ENCODE results near the gene PVALEF. TPM values are rescaled to one million over a fixed set of nuclear protein-coding genes. Genes with fewer than 3 reads are reported as not detected.

PVALEF gene
- total RNA-seq, 1 donor from 2014 or later: not detected

DNA sequence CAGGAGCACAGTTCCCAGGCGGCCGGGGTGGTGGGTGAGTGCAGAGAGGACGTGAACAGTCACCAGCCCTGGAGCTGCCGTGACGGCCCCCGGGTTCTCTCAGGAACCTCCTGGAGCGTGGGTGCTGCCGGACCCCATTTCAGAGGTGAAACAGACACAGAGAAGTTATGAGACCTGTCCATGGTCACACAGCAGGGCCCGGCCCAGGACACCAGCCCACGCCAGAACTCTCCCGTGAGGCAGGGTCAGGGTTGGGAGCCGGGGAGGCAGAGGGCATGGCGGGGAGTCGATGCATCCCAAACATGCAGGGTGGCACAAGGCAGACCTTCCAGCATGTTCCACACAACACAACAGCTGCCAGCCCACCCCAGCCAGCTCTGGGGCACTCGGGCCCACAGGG, 3.8 kb upstream of the PVALEF start:
- DNase-seq (ENCODE audit: low read depth, low spot score): no peak

DNA sequence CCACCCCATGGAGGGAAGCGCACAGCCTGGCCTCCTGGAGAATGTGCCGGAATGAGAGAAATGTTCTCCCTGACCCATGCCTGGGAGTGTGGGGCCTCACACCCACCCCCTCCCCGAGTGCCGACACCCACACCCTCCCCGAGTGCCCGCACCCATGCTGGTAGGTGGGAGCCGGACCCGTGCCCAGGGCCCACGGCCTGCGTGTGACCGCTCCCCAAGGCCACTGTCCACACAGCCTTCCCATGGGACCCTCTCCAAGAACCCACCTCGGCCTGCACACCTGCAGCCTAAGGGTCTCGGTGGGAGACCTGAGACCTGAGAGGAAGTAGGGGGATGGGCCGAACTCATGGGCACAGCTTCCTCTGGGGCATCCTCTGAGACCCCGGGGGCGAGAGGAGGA, 3.3 kb upstream of the PVALEF start:
- DNase-seq (ENCODE audit: low read depth, low spot score): no peak

DNA sequence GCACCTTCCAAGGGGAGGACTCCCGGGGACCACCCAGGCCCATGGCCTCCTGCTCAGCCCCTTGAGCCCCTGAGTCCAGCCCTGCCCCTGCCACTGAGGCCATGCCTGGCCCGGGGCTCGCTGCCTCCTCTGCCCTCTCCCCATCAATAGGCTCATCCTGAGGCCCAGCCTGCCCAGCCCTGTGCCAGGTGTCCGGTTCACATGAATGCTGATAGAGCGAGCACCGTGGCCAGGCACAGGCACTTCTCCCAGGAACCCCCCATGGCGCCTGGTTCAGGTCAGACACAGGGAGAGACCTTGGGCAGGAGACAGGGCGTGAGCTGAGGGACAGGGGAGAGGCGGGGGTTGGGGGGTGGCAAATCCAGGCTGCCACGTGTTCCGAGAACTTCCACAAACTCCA, 2.8 kb upstream of the PVALEF start:
- no peak for DNase-seq (ENCODE audit: low read depth, low spot score)

DNA sequence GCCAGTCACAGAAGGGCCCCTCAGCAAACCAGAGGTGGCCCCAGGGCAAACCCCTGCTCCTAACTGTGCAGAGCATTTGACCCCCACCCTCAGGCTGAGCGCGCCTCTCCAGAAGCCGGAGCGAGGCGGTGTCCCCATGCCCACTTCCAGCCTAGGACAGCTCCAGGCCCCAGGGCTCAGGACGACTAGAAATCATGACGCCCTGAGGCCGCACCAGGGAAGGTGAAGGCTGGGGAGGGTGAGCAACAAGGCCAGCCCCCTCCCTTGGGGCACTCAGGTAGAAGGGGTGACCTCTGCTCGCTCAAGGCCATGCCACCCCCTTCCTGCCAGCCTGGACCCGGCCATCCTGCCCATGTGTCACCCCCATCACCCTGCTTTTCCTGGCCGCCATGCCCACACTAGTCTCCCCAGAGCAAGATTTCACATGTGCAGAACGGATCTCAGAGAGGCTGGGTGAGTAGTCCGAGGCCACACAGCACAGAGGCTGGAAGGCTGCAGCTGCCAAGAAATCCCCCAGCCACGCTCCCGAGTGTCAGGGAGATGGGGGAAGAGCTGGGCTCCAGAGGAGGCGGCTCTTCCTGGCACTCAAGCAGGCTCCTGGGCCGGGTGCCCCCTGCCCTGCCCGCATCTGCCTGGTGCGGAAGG, 2.1 kb upstream of the PVALEF start:
- no peak for DNase-seq (ENCODE audit: low read depth, low spot score)

DNA sequence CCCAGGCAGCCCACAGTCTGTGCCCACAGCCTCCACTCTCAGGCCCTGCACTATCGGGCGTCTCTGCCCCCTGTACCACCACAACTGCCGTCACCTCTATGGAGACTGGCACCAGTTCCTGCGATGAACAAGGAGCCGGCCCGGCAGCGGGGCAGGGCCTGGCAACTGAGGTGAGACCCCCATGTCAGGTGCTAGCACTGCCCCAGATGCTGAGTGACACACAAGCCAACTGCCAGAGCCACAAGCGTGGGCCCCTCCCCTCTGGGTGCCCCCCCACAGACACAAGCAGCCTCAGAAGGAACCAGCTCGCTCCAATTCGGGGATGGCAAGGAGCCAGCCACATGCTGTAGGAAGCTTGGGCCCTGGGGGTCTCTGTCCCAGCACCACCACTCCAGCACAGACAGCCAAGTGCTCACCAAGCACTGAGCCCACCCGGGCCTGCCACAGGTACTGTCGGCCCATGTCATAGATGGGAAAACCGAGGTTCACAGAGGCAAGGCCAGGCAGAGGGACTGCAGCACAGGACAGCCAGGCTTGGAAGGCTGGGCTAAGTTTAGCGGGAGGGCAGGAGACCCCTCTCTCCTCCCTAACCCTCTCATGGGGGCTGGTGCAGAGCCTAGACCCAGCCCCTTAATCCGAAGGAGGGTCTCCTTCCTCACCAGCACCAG, 1.5 kb upstream of the PVALEF start:
- no peak for DNase-seq (ENCODE audit: low read depth, low spot score)

DNA sequence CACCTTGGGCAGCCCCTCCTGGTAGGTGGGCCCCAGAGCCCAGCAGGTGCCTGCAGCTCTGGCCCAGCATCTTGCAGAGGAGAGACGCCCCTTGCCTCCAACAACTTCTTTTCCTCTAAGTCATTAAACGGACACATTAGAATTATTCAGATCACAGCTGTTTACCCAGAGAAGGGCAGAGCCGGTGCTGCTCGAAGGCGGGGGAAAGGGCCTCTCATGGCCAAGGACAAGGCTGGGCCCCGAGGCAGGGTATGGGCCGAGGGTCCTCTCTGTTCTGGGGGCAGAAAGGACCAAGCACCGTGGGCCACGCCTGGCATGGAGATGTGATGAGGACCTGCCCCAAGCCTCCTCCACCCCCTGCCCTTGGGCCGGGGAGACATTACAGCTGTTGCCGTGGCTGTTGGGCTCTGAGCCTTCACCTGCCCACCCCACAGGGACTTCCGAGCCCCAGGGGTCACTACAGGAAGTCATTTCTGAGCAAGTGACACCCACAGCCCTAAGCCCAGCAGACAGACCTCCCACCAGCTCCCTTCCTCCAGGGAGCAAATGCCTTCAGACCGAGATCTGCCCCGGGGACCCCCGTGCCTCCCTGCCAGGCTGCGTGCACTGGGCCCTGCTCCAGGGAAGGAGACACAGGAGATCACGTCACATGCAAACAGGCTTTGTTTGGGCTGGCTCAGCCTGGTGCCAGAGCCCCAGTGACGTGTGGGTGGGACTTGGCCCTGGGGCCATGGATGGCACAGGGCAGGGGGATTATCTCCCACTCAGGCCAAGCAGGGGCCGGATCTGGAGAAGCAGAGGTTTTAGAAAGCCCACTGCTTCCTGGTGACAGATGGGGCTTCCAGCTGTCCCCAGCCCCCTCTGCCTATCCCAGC, 699 bp upstream of the PVALEF start:
- no peak for DNase-seq (ENCODE audit: low read depth, low spot score)

DNA sequence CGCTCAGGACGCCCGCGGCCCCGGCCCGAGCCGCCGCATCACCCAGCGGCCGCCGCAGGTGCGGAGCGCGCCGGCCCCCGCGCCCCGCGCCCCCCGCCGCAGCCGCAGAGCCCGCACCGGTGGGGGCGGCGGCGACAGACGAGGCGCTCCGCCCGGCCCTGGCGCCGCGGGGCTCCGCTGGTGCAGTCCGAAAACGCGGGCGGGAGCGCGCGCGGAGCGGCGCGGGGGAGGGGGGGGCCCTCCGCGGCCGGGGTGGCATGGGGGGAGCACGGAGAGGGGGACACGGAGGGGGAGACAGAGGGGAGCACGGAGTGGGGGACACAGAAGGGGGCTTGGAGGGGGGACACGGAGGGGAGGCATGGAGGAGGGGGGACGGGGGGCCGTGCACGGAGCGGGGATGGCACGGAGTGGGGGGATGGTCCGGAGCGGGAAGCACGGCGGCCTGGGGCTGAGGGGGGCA, 756 bp downstream of the PVALEF start, which contains the start of gene AATK:
AATK (minus strand) TSS at position 189 of the 460 bp plus-strand sequence. CDS start 229 bp downstream, outside the sequence.
- no peak for DNase-seq (ENCODE audit: low read depth, low spot score)

DNA sequence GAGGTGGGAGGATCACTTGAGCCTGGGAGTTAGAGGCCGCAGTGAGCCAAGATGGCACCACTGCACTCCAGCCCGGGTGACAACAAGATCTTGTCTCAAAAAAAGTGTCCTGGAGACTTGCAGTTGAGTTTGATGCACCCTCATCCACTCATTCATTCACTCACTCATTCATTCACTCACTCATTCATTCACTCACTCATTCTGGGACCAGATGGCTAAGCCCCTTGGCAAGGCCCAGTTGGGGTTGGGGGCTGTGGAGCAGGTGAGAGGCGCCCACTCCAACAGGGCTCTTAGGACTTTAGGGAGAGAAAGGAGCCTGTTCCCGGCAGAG, 1.9 kb downstream of the PVALEF start:
- no peak for DNase-seq (ENCODE audit: low read depth, low spot score)

DNA sequence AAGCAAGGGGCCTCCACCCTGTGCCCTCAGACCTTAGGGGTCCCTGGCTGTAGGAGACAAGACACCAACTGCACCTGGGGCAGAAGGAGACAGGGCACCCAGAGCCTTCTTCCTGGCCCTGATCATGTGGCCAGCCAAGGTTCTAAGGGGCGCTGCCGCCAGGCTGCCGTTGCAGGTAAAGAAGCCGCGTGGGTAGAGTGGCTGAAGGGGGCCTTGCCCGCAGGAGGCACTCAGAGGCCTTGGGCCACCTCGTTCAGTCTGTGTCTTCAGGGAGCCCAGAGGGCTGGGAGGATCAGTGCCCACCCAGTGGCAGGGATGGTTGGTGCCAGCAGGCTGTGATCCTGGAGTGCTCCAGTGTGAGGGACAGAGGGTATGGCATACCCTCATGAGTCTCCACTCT, 2.3 kb downstream of the PVALEF start:
- no peak for DNase-seq (ENCODE audit: low read depth, low spot score)

DNA sequence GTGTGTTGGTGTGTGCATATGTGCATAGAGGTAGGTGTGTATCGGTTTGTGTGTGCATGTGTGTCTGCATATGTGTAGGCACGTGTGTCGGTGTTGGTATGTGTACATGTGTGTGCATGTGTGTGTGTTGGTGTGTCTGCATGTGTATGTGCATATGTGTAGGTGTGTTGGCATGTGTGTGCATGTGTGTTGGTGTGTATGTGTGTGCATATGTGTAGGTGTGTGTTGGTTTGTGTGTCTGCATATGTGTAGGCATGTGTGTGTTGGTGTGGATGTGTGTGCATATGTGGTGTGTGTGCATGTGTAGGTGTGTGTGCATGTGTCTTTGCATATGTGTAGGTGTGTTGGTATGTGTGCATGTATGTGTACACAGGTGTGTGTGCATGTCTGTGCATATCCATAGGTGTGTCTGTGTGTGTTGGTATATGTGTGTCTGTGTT, 4.6 kb downstream of the PVALEF start:
- DNase-seq (ENCODE audit: low read depth, low spot score): no peak

DNA sequence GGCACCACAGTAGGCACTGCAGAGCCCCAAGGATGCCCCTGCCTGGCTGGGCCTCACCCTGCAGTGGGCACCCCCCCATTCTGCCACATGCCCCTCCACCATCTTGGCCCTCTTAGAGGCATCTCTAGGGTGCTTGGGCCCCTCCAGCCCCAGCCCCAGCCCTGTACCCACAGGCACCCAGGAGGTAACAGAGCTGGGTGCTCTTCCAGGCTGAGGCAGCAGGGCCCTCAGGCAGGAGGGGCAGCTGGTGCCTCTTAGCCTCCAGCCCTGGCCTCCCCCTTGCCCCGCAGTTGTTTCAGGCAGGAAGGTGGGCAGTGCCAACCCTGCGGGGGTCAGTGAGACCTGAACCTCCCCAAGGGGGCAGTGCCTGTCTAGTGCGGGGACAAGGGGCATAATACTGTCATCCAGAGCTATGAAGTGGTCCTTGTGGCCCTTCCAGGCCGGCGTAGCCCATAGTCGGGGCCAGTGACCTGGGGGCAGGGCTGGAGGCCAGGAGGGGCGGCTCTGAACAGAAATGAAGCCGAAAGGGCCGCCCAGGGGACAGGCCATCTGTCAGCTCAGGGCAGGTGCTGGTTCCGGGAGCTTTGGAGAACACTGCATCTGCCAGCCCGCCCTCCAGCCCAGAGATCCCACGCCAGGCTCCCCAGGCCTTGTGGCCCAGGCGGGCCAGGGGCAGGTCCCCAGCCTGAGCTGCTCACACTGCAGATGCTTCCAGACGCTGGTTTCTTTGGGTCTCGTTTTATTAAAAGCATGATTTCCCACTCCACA, 5.6 kb downstream of the PVALEF start:
- DNase-seq (ENCODE audit: low read depth, low spot score): no peak

DNA sequence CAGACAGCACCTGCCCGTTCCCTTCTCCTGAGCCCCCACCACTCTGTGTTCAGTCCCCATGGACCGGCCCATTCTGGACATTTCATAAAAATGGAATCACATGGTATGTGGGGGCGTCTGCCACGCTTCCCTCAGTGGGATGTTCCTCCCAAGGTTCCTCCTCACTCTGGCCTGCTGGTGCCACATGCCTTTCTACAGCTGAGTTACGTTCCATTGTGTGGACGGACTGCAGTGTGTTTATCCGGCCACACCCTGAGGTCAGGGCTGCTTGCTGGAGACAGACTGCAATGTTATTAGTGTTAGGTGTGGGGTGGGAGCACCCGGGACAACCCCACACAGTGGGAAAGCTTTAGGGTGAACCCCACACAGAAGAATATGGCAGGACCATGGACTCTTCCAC, 6.6 kb downstream of the PVALEF start:
- DNase-seq (ENCODE audit: low read depth, low spot score): no peak

DNA sequence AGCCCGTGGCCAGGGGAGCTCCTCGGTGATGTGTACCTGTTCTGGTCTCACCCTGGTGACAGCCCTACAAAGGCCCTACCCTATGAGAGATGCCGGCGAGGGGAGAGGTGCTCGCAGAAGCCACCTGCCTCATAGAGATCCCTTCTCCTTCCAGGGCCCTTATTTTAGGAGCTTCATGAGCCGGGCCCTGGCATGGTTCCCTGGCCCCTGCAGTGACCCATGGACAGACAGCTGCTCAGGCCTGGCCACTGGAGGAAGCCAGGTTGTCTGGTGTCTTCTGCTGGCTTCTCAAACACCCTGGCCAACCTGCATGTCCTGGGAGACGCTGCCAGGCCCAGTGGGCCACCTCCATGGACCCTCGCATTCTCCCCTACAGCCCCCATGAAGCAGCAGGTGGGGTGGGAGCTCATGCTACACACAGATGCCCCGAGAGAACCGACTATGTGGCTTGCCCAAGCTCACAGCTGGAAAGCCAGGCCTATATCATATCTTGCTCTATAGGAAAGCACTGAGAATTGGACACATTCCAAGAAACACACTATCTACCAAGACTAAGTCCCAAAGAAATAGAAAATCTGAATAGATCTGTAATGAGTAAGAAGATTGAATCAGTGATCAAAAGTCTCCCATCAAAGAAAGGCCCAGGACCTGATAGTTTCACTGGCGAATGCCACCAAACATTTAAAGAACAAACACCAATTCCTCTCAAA, 7.9 kb downstream of the PVALEF start:
- no peak for DNase-seq (ENCODE audit: low read depth, low spot score)

DNA sequence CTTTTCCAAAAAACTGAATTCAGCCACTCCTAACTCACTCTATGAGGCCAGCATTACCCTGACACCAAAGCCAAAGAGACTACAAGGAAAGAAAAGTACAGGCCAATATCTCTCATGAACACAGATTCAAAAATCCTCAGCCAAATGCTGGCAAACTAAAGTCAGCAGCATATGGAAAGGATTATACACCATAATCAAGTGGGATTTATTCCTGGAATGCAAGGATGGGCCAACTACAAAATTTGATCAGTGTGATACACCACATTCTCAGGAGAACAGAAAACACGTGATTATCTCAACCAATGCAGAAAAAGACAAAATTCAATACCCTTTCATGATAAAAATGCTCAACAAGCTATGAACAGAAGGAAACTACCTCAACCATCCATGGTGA, 8.5 kb downstream of the PVALEF start:
- DNase-seq (ENCODE audit: low read depth, low spot score): no peak

DNA sequence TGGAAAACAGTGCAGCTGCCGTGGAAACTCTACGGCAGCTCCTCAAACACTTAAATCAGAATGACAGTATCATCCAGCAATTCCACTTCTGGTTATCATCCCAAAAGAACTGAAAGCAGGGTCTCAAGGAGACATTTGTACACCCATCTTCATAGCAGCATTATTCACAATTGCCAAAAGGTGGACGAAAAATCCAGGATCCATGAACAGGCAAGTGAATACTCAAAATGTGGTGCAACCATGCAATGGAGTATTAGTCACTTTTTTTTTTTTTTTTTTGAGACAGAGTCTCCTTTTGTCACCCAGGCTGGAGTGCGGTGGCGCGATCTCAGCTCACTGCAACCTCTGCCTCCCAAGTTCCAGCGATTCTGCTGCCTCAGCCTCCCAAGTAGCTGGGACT, 11.4 kb downstream of the PVALEF start:
- no peak for DNase-seq (ENCODE audit: low read depth, low spot score)

DNA sequence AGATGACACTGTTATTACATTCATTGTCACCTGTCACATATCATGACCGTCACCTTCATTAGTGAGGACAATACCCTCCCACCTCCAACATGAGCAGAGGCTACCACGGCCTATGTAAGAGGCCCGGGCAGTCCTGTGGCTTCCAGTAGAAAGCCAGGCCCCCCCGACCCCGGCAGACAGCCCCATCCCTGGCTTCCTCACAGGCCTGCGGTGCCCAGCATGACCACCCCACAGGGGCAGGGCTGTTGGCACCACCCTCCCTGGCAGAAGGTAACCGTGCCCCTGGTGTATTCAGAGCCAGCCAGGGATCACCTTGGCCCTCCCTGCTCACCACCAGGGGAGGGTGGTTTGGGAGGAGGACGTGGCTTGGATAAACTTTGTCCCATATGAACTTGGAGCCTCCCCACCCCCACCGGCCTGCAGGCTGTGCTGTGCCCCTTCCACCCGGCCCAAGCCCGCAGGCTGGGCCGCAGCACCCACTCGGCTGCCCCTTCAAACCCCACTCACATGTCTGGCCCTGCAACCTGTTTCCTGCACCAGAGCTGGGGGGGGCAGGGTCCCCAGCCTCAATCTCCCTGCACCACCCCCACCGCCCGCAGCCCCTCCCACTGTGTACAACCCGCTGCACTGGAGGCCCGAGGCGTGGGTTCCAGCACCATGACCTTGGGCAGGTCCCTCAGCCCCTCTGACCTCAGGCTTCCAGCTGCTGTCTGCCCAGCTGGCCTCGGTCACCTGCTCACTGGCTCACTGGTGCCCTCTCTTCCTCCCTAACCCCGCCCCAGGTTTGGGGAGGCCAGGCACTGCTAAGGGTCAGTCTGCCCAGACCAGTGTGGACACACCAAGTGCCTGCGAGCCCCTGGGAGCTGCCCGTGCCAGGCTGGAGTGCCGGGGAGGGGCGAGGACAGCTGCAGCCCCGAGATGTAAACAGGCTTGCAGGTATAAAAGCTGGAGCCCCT, 13.1 kb downstream of the PVALEF start:
- DNase-seq (ENCODE audit: low read depth, low spot score): no peak

DNA sequence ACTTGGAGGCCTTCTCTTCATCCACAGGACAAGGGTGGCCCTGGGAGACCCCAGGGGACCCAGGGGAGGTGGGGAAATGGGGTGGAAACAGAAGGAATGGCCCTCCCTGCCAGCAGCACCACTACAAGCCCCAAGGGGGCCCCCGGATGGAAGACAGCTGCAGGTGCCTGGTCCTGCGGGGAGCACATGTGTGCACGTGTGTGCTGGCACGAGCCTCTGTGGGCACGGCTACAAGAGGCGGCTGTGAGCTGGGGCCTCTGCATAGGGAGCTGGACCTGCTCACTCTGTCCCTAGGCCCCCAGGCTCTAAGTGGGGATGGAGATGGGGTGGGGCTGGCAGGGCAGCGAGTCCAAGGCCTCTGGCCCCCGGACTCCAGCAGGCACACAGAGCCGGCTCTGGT, 13.9 kb downstream of the PVALEF start:
- DNase-seq (ENCODE audit: low read depth, low spot score): no peak

DNA sequence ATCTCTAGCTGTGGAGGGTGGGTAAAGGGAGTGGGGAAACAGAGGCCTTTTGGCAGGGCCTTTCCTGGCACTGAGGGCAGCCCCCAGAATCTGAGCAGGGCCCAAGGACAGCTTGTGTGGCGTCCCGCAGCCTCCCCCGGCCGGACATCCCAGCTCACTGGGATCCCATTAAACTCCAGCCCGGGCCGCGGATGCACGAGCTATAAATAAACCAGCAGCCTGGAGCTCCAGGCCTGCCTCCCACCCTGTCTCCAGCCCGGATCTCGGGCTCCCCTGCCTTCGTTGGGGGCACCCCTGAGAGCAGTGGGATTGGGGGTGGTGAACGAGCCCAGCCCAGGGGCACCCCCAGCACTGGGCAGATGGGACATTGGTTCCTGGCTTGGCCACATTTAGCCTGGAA, 14.6 kb downstream of the PVALEF start:
- DNase-seq (ENCODE audit: low read depth, low spot score): no peak

DNA sequence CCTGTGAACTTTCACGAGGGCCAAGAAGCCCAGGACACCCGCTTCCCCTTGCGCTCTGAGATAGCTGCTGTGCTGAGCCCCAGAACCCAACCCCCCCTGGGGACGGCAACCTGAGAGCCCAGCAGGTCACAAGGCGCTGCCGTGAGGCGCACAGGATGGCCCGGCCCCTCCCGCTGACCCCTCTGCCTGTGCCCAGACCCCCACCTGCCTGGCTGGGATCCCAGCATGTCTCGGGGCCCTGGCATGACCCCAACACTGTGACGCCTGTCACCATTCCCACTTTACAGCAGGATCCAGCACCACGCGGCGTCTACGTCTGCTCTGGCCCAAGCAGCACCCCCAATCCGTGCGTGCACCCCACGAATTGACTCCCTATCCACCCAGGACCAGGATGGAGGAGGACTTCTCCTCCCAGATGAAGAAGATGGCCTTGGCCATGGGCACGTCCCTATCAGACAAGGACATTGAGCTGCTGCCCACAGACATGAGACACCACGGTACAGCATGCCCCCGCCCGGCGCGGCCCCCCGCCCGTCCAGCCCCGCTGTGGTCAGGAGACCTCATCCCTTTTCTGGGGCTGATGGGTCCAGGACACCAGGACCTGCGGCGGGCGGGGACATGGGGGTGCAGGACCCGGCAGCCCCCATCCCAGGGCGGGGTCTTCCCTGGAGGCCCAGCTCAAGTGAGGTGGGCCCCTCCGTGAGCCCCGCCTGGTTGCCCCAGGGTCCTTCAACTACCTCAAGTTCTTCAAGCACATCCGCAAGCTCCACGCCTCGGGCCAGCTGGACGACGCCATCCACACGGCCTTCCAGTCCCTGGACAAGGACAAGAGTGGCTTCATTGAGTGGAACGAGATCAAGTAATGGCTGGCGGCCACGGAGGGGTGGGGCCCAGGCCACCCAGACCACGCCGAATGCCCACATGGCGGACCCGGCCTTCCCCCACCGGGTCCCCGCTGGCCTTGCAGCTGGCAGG, 15.8 kb downstream of the PVALEF start:
- DNase-seq (ENCODE audit: low read depth, low spot score): no peak
